Activated naive CD4-positive, alpha-beta T cell treated with anti-CD3 and anti-CD28 coated beads, Interleukin-2, amount 10 ng/mL, durations not matched to agents 7 days and 5 days (primary cell): ENCODE measurements around the gene STEAP1B.

Experiments
- CTCF ChIA-PET: fragments of 350-600 bp; sonication (Branson Sonifier 250); formaldehyde crosslinking; loops from one replicate; lab custom pipeline; 2021; ENCODE audit warnings: antibody characterized with exemption; lab: Charles Lee
- DNase-seq: peaks from one replicate; pipeline ENCODE4 v3.0.0-alpha.2; 2020
- H3K27ac Mint-ChIP-seq: one replicate; pipeline ENCODE4 v1.8.0; 2021; ENCODE audit warnings: mild to moderate bottlenecking, moderate library complexity, mixed read lengths
- H3K27me3 Mint-ChIP-seq: one replicate; pipeline ENCODE4 v1.8.0; 2021; ENCODE audit warnings: mild to moderate bottlenecking, mixed read lengths
- H3K36me3 Mint-ChIP-seq: one replicate; pipeline ENCODE4 v1.8.0; 2021; ENCODE audit warnings: mixed read lengths
- H3K4me1 Mint-ChIP-seq: one replicate; pipeline ENCODE4 v1.8.0; 2021; ENCODE audit warnings: mixed read lengths
- H3K4me3 Mint-ChIP-seq: one replicate; pipeline ENCODE4 v1.8.0; 2021; ENCODE audit warnings: mild to moderate bottlenecking, moderate library complexity, mixed read lengths
- H3K9me3 Mint-ChIP-seq: one replicate; pipeline ENCODE4 v1.8.0; 2021; ENCODE audit warnings: mixed read lengths

The STEAP1B gene

DNA sequence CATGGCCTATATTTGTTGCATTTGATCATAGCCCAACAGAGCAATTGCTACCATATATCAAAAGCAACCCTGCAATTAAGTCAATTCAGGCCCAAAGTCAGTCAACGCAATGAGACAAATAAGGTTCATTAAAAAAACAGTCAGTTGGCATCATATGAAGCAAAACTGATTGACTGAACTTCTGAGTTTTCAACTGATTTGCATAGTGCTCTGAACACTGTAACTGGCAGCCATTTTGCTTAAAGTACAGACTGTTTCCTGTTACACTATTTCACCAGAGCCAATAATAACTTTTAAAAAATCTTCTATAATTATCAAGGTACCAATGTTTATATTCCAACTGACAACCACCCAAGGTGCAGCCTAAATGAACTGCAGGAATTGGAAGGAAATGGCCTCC, 74.6 kb downstream of the STEAP1B start:
- no peak for DNase-seq
- H3K27me3 Mint-ChIP-seq, result no peaks in the 10 kb centered on the region
- H3K4me1 Mint-ChIP-seq, result no peaks in the 10 kb centered on the region
- no peaks in the 10 kb centered on the region for H3K36me3 Mint-ChIP-seq
- CTCF ChIA-PET, result no interaction called here
- H3K27ac Mint-ChIP-seq, result no peak overlapping the region
- no peak overlapping the region for H3K4me3 Mint-ChIP-seq
- no peaks in the 10 kb centered on the region for H3K9me3 Mint-ChIP-seq

GRCh38 chr7:22422831-22423615, 77.0 kb downstream of the STEAP1B start:
- no peak for DNase-seq
- H3K27ac Mint-ChIP-seq, result no peak overlapping the region
- H3K9me3 Mint-ChIP-seq, result no peaks in the 10 kb centered on the region
- H3K36me3 Mint-ChIP-seq, result no peaks in the 10 kb centered on the region
- H3K27me3 Mint-ChIP-seq, result peaks cover 3% of the 10 kb centered on the region
- H3K4me3 Mint-ChIP-seq, result no peak overlapping the region
- H3K4me1 Mint-ChIP-seq, result no peaks in the 10 kb centered on the region
- CTCF ChIA-PET, result no interaction called here

DNA sequence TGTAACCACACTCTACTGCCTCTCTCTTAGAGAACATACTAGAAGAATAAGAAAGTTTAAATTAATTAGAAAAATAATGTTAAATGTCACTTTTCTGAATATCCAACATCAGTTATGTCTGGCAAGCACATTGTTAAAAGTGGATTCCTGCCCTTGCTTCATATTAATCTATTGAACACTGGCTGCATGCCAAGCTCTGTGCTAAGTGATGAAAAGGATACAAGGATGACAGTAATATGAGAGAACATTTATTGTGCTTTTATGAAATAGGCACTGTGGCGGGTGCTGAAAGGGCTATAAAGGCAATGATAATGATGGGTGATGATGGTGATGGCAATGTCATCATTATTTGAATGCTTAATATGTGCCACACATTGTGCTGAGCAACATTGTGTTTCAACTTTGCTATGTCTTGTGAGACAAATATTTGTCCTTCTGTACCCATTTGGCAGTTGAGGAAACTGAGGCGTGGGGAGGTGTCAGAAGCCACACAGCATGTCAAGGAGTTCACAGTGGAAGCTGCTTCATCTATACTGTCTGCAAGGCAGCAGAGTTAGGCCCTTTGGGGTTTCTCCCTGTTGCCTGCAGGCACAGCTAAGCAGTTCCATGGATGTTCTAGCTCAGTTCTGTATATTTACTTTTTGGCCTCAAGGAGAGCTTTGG, 78.9 kb downstream of the STEAP1B start:
- DNase-seq, result no peak
- Mint-ChIP-seq H3K9me3 (no peaks in the 10 kb centered on the region), H3K4me1 (no peaks in the 10 kb centered on the region), H3K36me3 (no peaks in the 10 kb centered on the region), H3K27me3 (peaks cover 3% of the 10 kb centered on the region), H3K4me3 (no peak overlapping the region), H3K27ac (no peak overlapping the region)
- CTCF ChIA-PET, result no interaction called here

DNA sequence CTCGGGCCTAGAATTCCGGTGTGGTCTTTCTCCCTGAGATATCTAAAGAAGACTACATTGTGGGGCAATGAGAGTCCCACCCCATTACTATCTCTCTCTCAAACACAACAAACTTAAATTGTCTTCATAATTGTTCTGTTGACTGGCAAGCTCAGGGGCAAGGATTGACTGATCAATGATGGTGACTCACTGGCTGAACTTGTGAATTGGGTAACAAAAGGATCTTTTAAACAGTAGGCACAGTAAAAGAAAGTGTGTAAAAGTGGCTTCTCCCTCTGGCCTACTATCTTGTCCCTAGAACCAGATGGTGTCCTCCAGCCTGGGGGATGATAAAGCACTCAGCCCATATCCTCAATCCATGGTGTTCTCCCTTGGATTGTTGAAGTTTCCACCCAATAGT, 80.0 kb downstream of the STEAP1B start:
- Mint-ChIP-seq H3K27ac (no peak overlapping the region), H3K9me3 (no peaks in the 10 kb centered on the region), H3K4me3 (no peak overlapping the region), H3K27me3 (peaks cover 6% of the 10 kb centered on the region), H3K4me1 (no peaks in the 10 kb centered on the region), H3K36me3 (no peaks in the 10 kb centered on the region)
- no peak for DNase-seq
- CTCF ChIA-PET, result no interaction called here

- H3K27ac Mint-ChIP-seq, result no peak overlapping the region
- no peak overlapping the region for H3K4me3 Mint-ChIP-seq
- H3K9me3 Mint-ChIP-seq, result no peaks in the 10 kb centered on the region
- CTCF ChIA-PET, result no interaction called here
- no peak for DNase-seq
- H3K27me3 Mint-ChIP-seq, result peaks cover 11% of the 10 kb centered on the region
- no peaks in the 10 kb centered on the region for H3K4me1 Mint-ChIP-seq
- no peaks in the 10 kb centered on the region for H3K36me3 Mint-ChIP-seq
Measured at GRCh38 chr7:22419488-22419887, 80.5 kb downstream of the STEAP1B start.

GRCh38 chr7:22418251-22419046, 81.5 kb downstream of the STEAP1B start:
- Mint-ChIP-seq H3K9me3 (no peaks in the 10 kb centered on the region), H3K27ac (no peak overlapping the region), H3K27me3 (peaks cover 13% of the 10 kb centered on the region), H3K36me3 (no peaks in the 10 kb centered on the region), H3K4me3 (no peak overlapping the region), H3K4me1 (no peaks in the 10 kb centered on the region)
- CTCF ChIA-PET, result no interaction called here
- DNase-seq, result no peak

DNA sequence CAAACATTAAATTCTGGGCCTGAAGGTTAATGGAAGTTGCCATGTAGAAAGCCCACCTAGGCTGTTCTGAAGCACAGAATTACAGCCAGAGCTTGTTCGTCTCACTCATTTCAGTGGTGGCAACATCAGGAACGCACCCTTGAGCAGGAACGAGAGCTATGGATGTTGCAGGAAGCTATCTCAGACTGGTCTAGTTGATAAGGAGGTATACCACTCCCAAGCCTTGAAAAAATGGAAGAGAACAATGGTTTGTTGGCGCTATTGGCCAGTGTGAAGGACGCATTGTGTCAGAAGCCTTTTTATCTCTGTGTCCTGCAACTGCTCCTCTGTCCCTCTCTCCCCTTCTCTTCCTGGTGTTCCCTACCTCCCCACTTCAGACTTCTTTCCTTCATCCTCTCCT, 82.1 kb downstream of the STEAP1B start:
- no peaks in the 10 kb centered on the region for H3K9me3 Mint-ChIP-seq
- DNase-seq, result no peak
- H3K27me3 Mint-ChIP-seq, result peaks cover 13% of the 10 kb centered on the region
- H3K4me3 Mint-ChIP-seq, result no peak overlapping the region
- no peaks in the 10 kb centered on the region for H3K4me1 Mint-ChIP-seq
- CTCF ChIA-PET, result no interaction called here
- H3K27ac Mint-ChIP-seq, result no peak overlapping the region
- no peaks in the 10 kb centered on the region for H3K36me3 Mint-ChIP-seq

DNA sequence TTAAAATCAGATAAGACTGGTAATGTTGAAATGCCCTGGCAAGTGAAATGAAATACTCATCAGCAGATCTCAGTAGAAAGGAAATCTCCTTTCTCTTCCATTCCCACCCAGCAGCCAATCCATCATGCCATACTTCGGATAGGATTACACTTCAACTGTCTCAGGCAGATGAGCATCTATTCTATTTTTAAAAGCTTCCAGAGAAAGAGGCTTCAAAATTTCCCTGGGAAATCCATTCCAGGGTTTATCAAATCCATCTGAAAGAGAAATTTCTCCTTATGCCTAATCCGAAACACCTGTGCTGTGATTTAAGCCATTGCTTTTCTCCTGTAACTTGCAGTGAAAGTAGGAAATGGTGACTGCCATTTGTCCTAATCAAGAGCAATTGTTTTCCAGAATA, 82.6 kb downstream of the STEAP1B start:
- peaks cover 13% of the 10 kb centered on the region for H3K27me3 Mint-ChIP-seq
- H3K36me3 Mint-ChIP-seq, result no peaks in the 10 kb centered on the region
- no peaks in the 10 kb centered on the region for H3K4me1 Mint-ChIP-seq
- no peak for DNase-seq
- no peak overlapping the region for H3K27ac Mint-ChIP-seq
- no peaks in the 10 kb centered on the region for H3K9me3 Mint-ChIP-seq
- H3K4me3 Mint-ChIP-seq, result no peak overlapping the region
- CTCF ChIA-PET, result no interaction called here

- CTCF ChIA-PET, result no interaction called here
- H3K4me1 Mint-ChIP-seq, result no peaks in the 10 kb centered on the region
- H3K9me3 Mint-ChIP-seq, result no peaks in the 10 kb centered on the region
- no peaks in the 10 kb centered on the region for H3K36me3 Mint-ChIP-seq
- no peak overlapping the region for H3K27ac Mint-ChIP-seq
- H3K4me3 Mint-ChIP-seq, result no peak overlapping the region
- no peak for DNase-seq
- peaks cover 15% of the 10 kb centered on the region for H3K27me3 Mint-ChIP-seq
Measured at GRCh38 chr7:22414424-22414823, 85.6 kb downstream of the STEAP1B start.

DNA sequence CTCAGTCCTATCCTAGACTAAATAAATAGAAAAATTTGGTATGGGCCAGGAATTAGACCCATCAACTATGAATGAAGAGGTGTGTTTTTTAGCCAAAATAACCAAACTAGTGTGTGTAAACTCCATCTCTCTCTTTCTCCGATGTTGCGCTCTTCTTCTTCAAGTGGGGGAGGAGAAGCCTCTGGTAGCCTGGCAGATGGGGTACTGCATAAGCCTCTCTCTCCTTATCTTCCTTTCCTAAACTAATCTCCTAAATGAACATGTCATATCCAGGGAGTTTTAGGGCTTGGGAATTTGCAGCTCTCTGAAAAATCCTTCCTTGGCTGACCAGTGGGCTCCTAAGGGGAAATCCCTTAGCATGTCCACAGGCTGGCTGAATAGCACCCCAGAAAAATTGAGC, 86.8 kb downstream of the STEAP1B start:
- DNase-seq, result no peak
- Mint-ChIP-seq H3K27ac (no peak overlapping the region), H3K27me3 (peaks cover 14% of the 10 kb centered on the region), H3K9me3 (no peaks in the 10 kb centered on the region), H3K36me3 (no peaks in the 10 kb centered on the region), H3K4me3 (no peak overlapping the region), H3K4me1 (no peaks in the 10 kb centered on the region)
- CTCF ChIA-PET, result no interaction called here

- CTCF ChIA-PET, result no interaction called here
- Mint-ChIP-seq H3K27ac (no peak overlapping the region), H3K9me3 (no peaks in the 10 kb centered on the region), H3K4me3 (no peak overlapping the region), H3K4me1 (no peaks in the 10 kb centered on the region), H3K36me3 (no peaks in the 10 kb centered on the region), H3K27me3 (peaks cover 17% of the 10 kb centered on the region)
- no peak for DNase-seq
Measured at GRCh38 chr7:22411977-22412693, 87.9 kb downstream of the STEAP1B start.

DNA sequence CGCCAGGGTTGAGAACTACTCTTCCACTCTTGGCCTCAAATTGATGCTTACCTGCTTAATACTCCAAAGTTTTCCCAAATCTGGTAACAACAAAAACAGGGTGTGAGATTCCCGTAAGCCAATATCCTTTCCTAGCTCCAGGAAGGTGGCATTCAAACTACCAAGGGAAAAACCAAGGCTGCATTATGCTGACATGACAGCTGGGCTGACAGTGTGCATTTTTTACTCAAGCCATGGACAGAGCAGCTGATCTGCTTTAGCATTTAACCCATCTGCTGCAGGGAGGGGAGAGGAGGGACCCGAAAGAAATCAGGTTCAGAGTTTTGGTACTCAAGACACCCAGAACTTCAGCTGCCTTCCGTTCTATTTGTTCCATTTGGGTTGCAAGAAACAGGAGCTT, 93.3 kb downstream of the STEAP1B start:
- H3K4me3 Mint-ChIP-seq, result no peak overlapping the region
- H3K9me3 Mint-ChIP-seq, result peaks cover 3% of the 10 kb centered on the region
- H3K27me3 Mint-ChIP-seq, result peaks cover 5% of the 10 kb centered on the region
- H3K4me1 Mint-ChIP-seq, result peaks cover 16% of the 10 kb centered on the region
- no peak overlapping the region for H3K27ac Mint-ChIP-seq
- no peaks in the 10 kb centered on the region for H3K36me3 Mint-ChIP-seq
- DNase-seq, result no peak
- CTCF ChIA-PET, result no interaction called here

- DNase-seq, result no peak
- H3K4me1 Mint-ChIP-seq, result peaks cover 19% of the 10 kb centered on the region
- H3K9me3 Mint-ChIP-seq, result peaks cover 3% of the 10 kb centered on the region
- H3K27me3 Mint-ChIP-seq, result peaks cover 9% of the 10 kb centered on the region
- H3K27ac Mint-ChIP-seq, result no peak overlapping the region
- H3K36me3 Mint-ChIP-seq, result no peaks in the 10 kb centered on the region
- H3K4me3 Mint-ChIP-seq, result no peak overlapping the region
- CTCF ChIA-PET, result no interaction called here
Measured at GRCh38 chr7:22404421-22405023, 95.5 kb downstream of the STEAP1B start.

DNA sequence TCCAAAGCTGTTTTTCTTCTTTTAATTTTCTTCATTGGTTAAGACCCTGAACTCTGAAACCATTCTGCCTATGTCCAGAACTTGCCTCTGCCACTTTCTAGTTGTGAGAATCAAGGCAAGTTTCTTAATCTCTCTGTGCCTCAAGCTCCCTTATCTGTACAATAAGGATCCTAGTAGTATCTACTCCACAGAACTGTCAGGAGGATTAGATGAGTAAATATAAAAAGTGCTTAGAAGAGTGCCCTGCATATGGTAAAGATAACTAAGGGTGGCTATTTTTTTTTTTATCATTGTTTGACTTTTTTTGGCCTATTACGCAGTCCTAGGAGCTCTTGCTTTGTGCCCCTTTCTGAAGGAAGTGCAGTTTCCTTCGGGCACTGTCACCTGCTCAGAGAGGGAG, 96.6 kb downstream of the STEAP1B start:
- Mint-ChIP-seq H3K27me3 (peaks cover 9% of the 10 kb centered on the region), H3K4me1 (peaks cover 19% of the 10 kb centered on the region), H3K36me3 (no peaks in the 10 kb centered on the region), H3K27ac (no peak overlapping the region), H3K9me3 (peaks cover 3% of the 10 kb centered on the region), H3K4me3 (no peak overlapping the region)
- CTCF ChIA-PET, result interaction anchor here (0.6 kb wide), 1 partner anchor 172 kb away, joined by 3 read pairs; no protein-coding TSS in a partner anchor
- DNase-seq, result no peak
